KOPT-K1 (cell line): ENCODE measurements around the gene JMJD4.

Experiments
- H3K27ac ChIP-seq: fragments of 200-600 bp; sonication (generic); 2 replicates; pipeline ENCODE4 v1.5.1; 2016; ENCODE audit warnings: antibody characterized with exemption, mild to moderate bottlenecking, low read depth, low read length; ENCODE audit not compliant: poor library complexity, severe bottlenecking
- H3K36me3 ChIP-seq: fragments of 200-600 bp; sonication (generic); 2 replicates; pipeline ENCODE4 v1.5.1; 2017; ENCODE audit warnings: antibody characterized with exemption, mild to moderate bottlenecking, low read length, moderate library complexity; ENCODE audit not compliant: insufficient read depth
- H3K9me3 ChIP-seq: fragments of 200-600 bp; sonication (generic); 2 replicates; pipeline ENCODE4 v1.5.1; 2017; ENCODE audit warnings: antibody characterized with exemption, low read length, mild to moderate bottlenecking; ENCODE audit not compliant: insufficient read depth, poor library complexity, severe bottlenecking

JMJD4 gene

GRCh38 chr1:227773558-227773957 lies 38.5 kb upstream of the JMJD4 start:
- no peak overlapping the region for H3K27ac ChIP-seq
- peaks cover 51% of the 10 kb centered on the region for H3K36me3 ChIP-seq
- H3K9me3 ChIP-seq, result no peaks in the 10 kb centered on the region

GRCh38 chr1:227771771-227772170 lies 36.7 kb upstream of the JMJD4 start:
- no peaks in the 10 kb centered on the region for H3K9me3 ChIP-seq
- H3K36me3 ChIP-seq, result peaks cover 69% of the 10 kb centered on the region
- no peak overlapping the region for H3K27ac ChIP-seq

- peaks cover 65% of the 10 kb centered on the region for H3K36me3 ChIP-seq
- no peak overlapping the region for H3K27ac ChIP-seq
- H3K9me3 ChIP-seq, result no peaks in the 10 kb centered on the region
Observed at GRCh38 chr1:227771326-227771725, 36.2 kb upstream of the JMJD4 start.

GRCh38 chr1:227770812-227771211 lies 35.7 kb upstream of the JMJD4 start:
- H3K36me3 ChIP-seq, result peaks cover 60% of the 10 kb centered on the region
- no peaks in the 10 kb centered on the region for H3K9me3 ChIP-seq
- no peak overlapping the region for H3K27ac ChIP-seq

GRCh38 chr1:227769936-227770494 lies 34.9 kb upstream of the JMJD4 start:
- no peak overlapping the region for H3K27ac ChIP-seq
- peaks cover 53% of the 10 kb centered on the region for H3K36me3 ChIP-seq
- no peaks in the 10 kb centered on the region for H3K9me3 ChIP-seq

- no peaks in the 10 kb centered on the region for H3K9me3 ChIP-seq
- H3K27ac ChIP-seq, result no peak overlapping the region
- peaks cover 59% of the 10 kb centered on the region for H3K36me3 ChIP-seq
Observed at GRCh38 chr1:227769047-227769935, 34.2 kb upstream of the JMJD4 start.

GRCh38 chr1:227768640-227769039 lies 33.5 kb upstream of the JMJD4 start:
- H3K36me3 ChIP-seq, result peaks cover 65% of the 10 kb centered on the region
- H3K27ac ChIP-seq, result no peak overlapping the region
- H3K9me3 ChIP-seq, result no peaks in the 10 kb centered on the region

- no peak overlapping the region for H3K27ac ChIP-seq
- peaks cover 70% of the 10 kb centered on the region for H3K36me3 ChIP-seq
- H3K9me3 ChIP-seq, result no peaks in the 10 kb centered on the region
Observed at GRCh38 chr1:227768125-227768439, 33.0 kb upstream of the JMJD4 start.

- Histone ChIP-seq H3K9me3 (no peaks in the 10 kb centered on the region), H3K36me3 (peaks cover 70% of the 10 kb centered on the region), H3K27ac (no peak overlapping the region)
Observed at GRCh38 chr1:227767401-227768124, 32.5 kb upstream of the JMJD4 start.

- Histone ChIP-seq H3K27ac (no peak overlapping the region), H3K36me3 (peaks cover 67% of the 10 kb centered on the region), H3K9me3 (no peaks in the 10 kb centered on the region)
Observed at GRCh38 chr1:227766653-227767277, 31.7 kb upstream of the JMJD4 start.

GRCh38 chr1:227766015-227766634 lies 31.0 kb upstream of the JMJD4 start:
- Histone ChIP-seq H3K36me3 (peaks cover 69% of the 10 kb centered on the region), H3K27ac (no peak overlapping the region), H3K9me3 (no peaks in the 10 kb centered on the region)

- Histone ChIP-seq H3K36me3 (peaks cover 69% of the 10 kb centered on the region), H3K27ac (no peak overlapping the region), H3K9me3 (no peaks in the 10 kb centered on the region)
Observed at GRCh38 chr1:227765261-227766014, 30.3 kb upstream of the JMJD4 start.

GRCh38 chr1:227764019-227764391 lies 28.9 kb upstream of the JMJD4 start:
- Histone ChIP-seq H3K27ac (no peak overlapping the region), H3K36me3 (peaks cover 72% of the 10 kb centered on the region), H3K9me3 (no peaks in the 10 kb centered on the region)

- Histone ChIP-seq H3K9me3 (no peaks in the 10 kb centered on the region), H3K36me3 (peaks cover 71% of the 10 kb centered on the region), H3K27ac (no peak overlapping the region)
Observed at GRCh38 chr1:227763246-227764018, 28.3 kb upstream of the JMJD4 start.
